ENCODE data around the gene PKD1.
A peak's percentile ranks its signal among the peaks of the same experiment; 100 is the strongest.

The PKD1 gene

GRCh38 chr16:2042986-2043666 is 92.6 kb downstream of the PKD1 start:
- DNase-seq: no peak

- no peak for DNase-seq
Observed at GRCh38 chr16:2042171-2042985, 93.3 kb downstream of the PKD1 start.

- DNase-seq: no peak
Observed at GRCh38 chr16:2040787-2041522, 94.7 kb downstream of the PKD1 start.

GRCh38 chr16:2040041-2040786 is 95.5 kb downstream of the PKD1 start:
- DNase-seq: no peak

GRCh38 chr16:2039274-2040031 is 96.2 kb downstream of the PKD1 start:
- DNase-seq: peak in 1 of 2 experiments; percentile 26
